IMR-90 (cell line): ENCODE measurements around the gene CHSY3. TPM values are rescaled to one million over a fixed set of nuclear protein-coding genes. Genes with fewer than 3 reads are reported as not detected.

Source experiments
- ATAC-seq: fragments of 200-7000 bp; cut with Tn5 transposase; 2 replicates; pipeline ENCODE4 v1.9.1; 2020; ENCODE audit warnings: low read depth, mild to moderate bottlenecking, moderate library complexity
- BruUV-seq: library from RNA; stranded (reverse); fragments of 400-500 nt; replicated peaks from 2 replicates; lab custom pipeline; 2021; lab: Mats Ljungman, UMichigan
- CTCF ChIA-PET: fragments of 300-600 bp; formaldehyde crosslinking; extraction: SDS; loops from one replicate; lab custom pipeline; 2021; ENCODE audit warnings: antibody characterized with exemption; lab: Yijun Ruan, JAX
- POLR2A ChIA-PET: fragments of 300-600 bp; sonication (Branson Sonifier 250); formaldehyde crosslinking; loops from one replicate; lab custom pipeline; 2022; ENCODE audit warnings: antibody characterized with exemption; ENCODE audit not compliant: unreplicated experiment; lab: Charles Lee
- DNase-seq: peaks from one replicate; pipeline ENCODE4 v3.0.0; 2013
- H2AFZ ChIP-seq: replicated peaks from 2 replicates; pipeline ENCODE3; 2013; ENCODE audit warnings: low read length, mild to moderate bottlenecking; ENCODE audit not compliant: poor library complexity
- H2AK5ac ChIP-seq: 2 replicates; pipeline ENCODE4 v1.6.1; 2013; ENCODE audit warnings: low read depth, low read length, inconsistent platforms
- H2AK9ac ChIP-seq: replicated peaks from 2 replicates; pipeline ENCODE3; 2013; ENCODE audit warnings: mild to moderate bottlenecking, low read depth, low read length, moderate library complexity; ENCODE audit not compliant: poor library complexity
- H2BK120ac ChIP-seq: 2 replicates; pipeline ENCODE4 v1.6.1; 2013; ENCODE audit warnings: low read depth, low read length, inconsistent platforms
- H2BK15ac ChIP-seq: 3 replicates; pipeline ENCODE4 v1.6.1; 2013; ENCODE audit warnings: low read depth, low read length, inconsistent platforms
- H2BK20ac ChIP-seq: 2 replicates; pipeline ENCODE4 v1.6.1; 2013; ENCODE audit warnings: low read depth, mild to moderate bottlenecking, inconsistent platforms, low read length, moderate library complexity
- H2BK5ac ChIP-seq: 2 replicates; pipeline ENCODE4 v1.6.1; 2013; ENCODE audit warnings: mild to moderate bottlenecking, low read depth, low read length, inconsistent platforms; ENCODE audit not compliant: poor library complexity, severe bottlenecking
- H3K14ac ChIP-seq: replicated peaks from 2 replicates; pipeline ENCODE4 v1.6.1; 2013; ENCODE audit warnings: low read depth, low read length, inconsistent platforms
- H3K18ac ChIP-seq: 2 replicates; pipeline ENCODE4 v1.6.1; 2013; ENCODE audit warnings: low read depth, low read length, control low read depth
- H3K23ac ChIP-seq: 2 replicates; pipeline ENCODE4 v1.6.1; 2013; ENCODE audit warnings: low read depth, low read length, inconsistent platforms
- H3K27ac ChIP-seq: 2 replicates; pipeline ENCODE4 v1.5.1; 2013; ENCODE audit warnings: mild to moderate bottlenecking, control low read depth, low read length; ENCODE audit not compliant: insufficient read depth
- H3K27me3 ChIP-seq: 2 replicates; pipeline ENCODE4 v1.6.1; 2013; ENCODE audit warnings: low read length; ENCODE audit not compliant: control insufficient read depth, insufficient read depth
- H3K36me3 ChIP-seq: 2 replicates; pipeline ENCODE4 v1.6.1; 2013; ENCODE audit warnings: low read length, mixed read lengths; ENCODE audit not compliant: control insufficient read depth, insufficient read depth
- H3K4ac ChIP-seq: 2 replicates; pipeline ENCODE4 v1.6.1; 2013; ENCODE audit warnings: low read depth, low read length, inconsistent platforms
- H3K4me1 ChIP-seq: 2 replicates; pipeline ENCODE4 v1.6.1; 2013; ENCODE audit warnings: low read length, mixed read lengths; ENCODE audit not compliant: control insufficient read depth, insufficient read depth
- H3K4me2 ChIP-seq: 2 replicates; pipeline ENCODE4 v1.6.1; 2013; ENCODE audit warnings: low read depth, mild to moderate bottlenecking, control low read depth, low read length, moderate library complexity
- H3K4me3 ChIP-seq: 2 replicates; pipeline ENCODE4 v1.5.1; 2013; ENCODE audit warnings: low read depth, mild to moderate bottlenecking, control low read depth, low read length, moderate library complexity; ENCODE audit not compliant: insufficient read depth
- H3K56ac ChIP-seq: 2 replicates; pipeline ENCODE4 v1.6.1; 2013; ENCODE audit warnings: low read length, inconsistent platforms; ENCODE audit not compliant: insufficient read depth; ENCODE audit errors: extremely low read depth
- H3K79me1 ChIP-seq, 2 experiments: 2 replicates each; pipeline ENCODE4 v1.6.1; 2013; ENCODE audit warnings: low read length in 2 of 2, inconsistent platforms in 1 of 2, low read depth in 1 of 2
- H3K9ac ChIP-seq: 2 replicates; pipeline ENCODE4 v1.6.1; 2013; ENCODE audit warnings: low read depth, low read length, control low read depth
- H3K9me1 ChIP-seq: 2 replicates; pipeline ENCODE4 v1.6.1; 2013; ENCODE audit warnings: low read length, inconsistent platforms; ENCODE audit not compliant: insufficient read depth
- H3K9me3 ChIP-seq: 2 replicates; pipeline ENCODE4 v1.6.1; 2013; ENCODE audit warnings: low read length; ENCODE audit not compliant: control insufficient read depth, insufficient read depth
- H4K20me1 ChIP-seq: 2 replicates; pipeline ENCODE4 v1.6.1; 2013; ENCODE audit warnings: low read length, inconsistent platforms; ENCODE audit not compliant: insufficient read depth
- H4K5ac ChIP-seq: 2 replicates; pipeline ENCODE4 v1.6.1; 2013; ENCODE audit warnings: mild to moderate bottlenecking, low read depth, low read length, control low read depth
- H4K8ac ChIP-seq, 2 experiments: 2 replicates each; pipeline ENCODE4 v1.6.1; 2013; ENCODE audit warnings: low read depth in 2 of 2, low read length in 2 of 2, control low read depth in 1 of 2, inconsistent platforms in 1 of 2
- H4K91ac ChIP-seq: 2 replicates; pipeline ENCODE4 v1.6.1; 2013; ENCODE audit warnings: low read depth, low read length, inconsistent platforms; ENCODE audit not compliant: insufficient read depth
- BHLHE40 ChIP-seq: fragments of 150-350 bp; IDR thresholded peaks from 2 replicates; pipeline ENCODE4 v1.6.1; 2016; ENCODE audit warnings: mild to moderate bottlenecking, low read depth, low read length
- CEBPB ChIP-seq: IDR thresholded peaks from 2 replicates; pipeline ENCODE4 v1.6.1; 2012; ENCODE audit warnings: low read depth, low read length, improper control_type of control experiment
- CHD1 ChIP-seq: IDR thresholded peaks from 2 replicates; pipeline ENCODE4 v1.6.1; 2012; ENCODE audit warnings: low read depth, low read length, improper control_type of control experiment
- FOS ChIP-seq: fragments of 150-350 bp; IDR thresholded peaks from 2 replicates; pipeline ENCODE4 v1.6.1; 2016; ENCODE audit warnings: low read depth, low read length
- MAFK ChIP-seq: IDR thresholded peaks from 2 replicates; pipeline ENCODE4 v1.6.1; 2012; ENCODE audit warnings: low read depth, low read length, improper control_type of control experiment
- MAZ ChIP-seq: IDR thresholded peaks from 2 replicates; pipeline ENCODE4 v1.6.1; 2012; ENCODE audit warnings: low read depth, mild to moderate bottlenecking, low read length, improper control_type of control experiment, moderate library complexity, borderline replicate concordance
- MXI1 ChIP-seq: IDR thresholded peaks from 2 replicates; pipeline ENCODE4 v1.6.1; 2012; ENCODE audit warnings: low read depth, mild to moderate bottlenecking, low read length, moderate library complexity, borderline replicate concordance
- NFE2L2 ChIP-seq: fragments of 150-350 bp; IDR thresholded peaks from 2 replicates; pipeline ENCODE4 v1.6.1; 2016; ENCODE audit warnings: low read depth, mild to moderate bottlenecking, low read length
- POLR2A ChIP-seq: IDR thresholded peaks from 2 replicates; pipeline ENCODE4 v1.6.1; 2012; ENCODE audit warnings: mild to moderate bottlenecking, low read depth, low read length
- RAD21 ChIP-seq: IDR thresholded peaks from 2 replicates; pipeline ENCODE4 v1.6.1; 2012; ENCODE audit warnings: low read length, improper control_type of control experiment
- RCOR1 ChIP-seq: IDR thresholded peaks from 2 replicates; pipeline ENCODE4 v1.6.1; 2012; ENCODE audit warnings: mild to moderate bottlenecking, low read length, improper control_type of control experiment; ENCODE audit not compliant: insufficient replicate concordance
- RFX5 ChIP-seq: IDR thresholded peaks from 2 replicates; pipeline ENCODE4 v1.8.0; 2012; ENCODE audit warnings: low read depth, mild to moderate bottlenecking, low read length, moderate library complexity
- SMC3 ChIP-seq: fragments of 150-350 bp; IDR thresholded peaks from 2 replicates; pipeline ENCODE4 v1.6.1; 2016; ENCODE audit warnings: low read depth, mild to moderate bottlenecking, antibody characterized with exemption, low read length, moderate library complexity
- WGBS, 2 experiments: methylation state at CpG; one replicate each; pipeline versions ENCODE4 v1.1.5 to v1.1.7; 2013; ENCODE audit warnings: missing lambda C conversion rate in 2 of 2; ENCODE audit not compliant: insufficient read length in 1 of 2; ENCODE audit errors: extremely low coverage in 2 of 2; 5-methylcytosine and 5-hydroxymethylcytosine counted together
- dilution Hi-C: fragments of 300-500 bp; cut with HindIII; formaldehyde crosslinking; loops from one replicate; pipeline ENCODE4 v1.14.3; 2018; ENCODE audit warnings: low sequenced_read_pairs; ENCODE audit not compliant: unreplicated experiment
- in situ Hi-C: fragments of 300-500 bp; cut with MboI; formaldehyde crosslinking; loops from 3 replicates; pipeline ENCODE4 v1.14.3; 2019; ENCODE audit warnings: low sequenced_read_pairs, inconsistent platforms, mixed read lengths
- intact Hi-C: fragments of 100-400 bp; cut with micrococcal nuclease; formaldehyde crosslinking; loops from 2 replicates; pipeline ENCODE4 v1.10.0; 2022
- polyA plus RNA-seq, 3 experiments: library from polyadenylated mRNA; depleted of rRNA; stranded (reverse); fragments of >200 nt; gene quantifications; 2 replicates each; pipeline ENCODE4 v1.2.3, GENCODE V29; 2012; ENCODE audit warnings: low replicate concordance in 1 of 3
- total RNA-seq: library from RNA; depleted of rRNA; stranded (reverse); fragments of >200 nt; gene quantifications from 2 replicates; pipeline ENCODE4 v1.2.3, GENCODE V29; 2012
- TF ChIP-seq, protein P1 (sequence below): conservative IDR thresholded peaks from 2 replicates; pipeline ENCODE4 v1.5.1; 2012; ENCODE audit warnings: mild to moderate bottlenecking, low read depth, low read length, improper control_type of control experiment
- TF ChIP-seq, protein P2 (sequence below): fragments of 150-350 bp; IDR thresholded peaks from 2 replicates; pipeline ENCODE4 v1.6.1; 2017; ENCODE audit warnings: mild to moderate bottlenecking, antibody characterized with exemption, low read length, low read depth
- TF ChIP-seq, protein P3 (sequence below): fragments of 150-350 bp; IDR thresholded peaks from 2 replicates; pipeline ENCODE4 v1.6.1; 2016; ENCODE audit warnings: low read depth, mild to moderate bottlenecking, low read length, moderate library complexity, borderline replicate concordance

CHSY3 gene
- total and polyA plus RNA-seq, 2 of the 4 experiments (the other 2 are of a cell fraction), result 0.62 to 1.3 TPM

DNA sequence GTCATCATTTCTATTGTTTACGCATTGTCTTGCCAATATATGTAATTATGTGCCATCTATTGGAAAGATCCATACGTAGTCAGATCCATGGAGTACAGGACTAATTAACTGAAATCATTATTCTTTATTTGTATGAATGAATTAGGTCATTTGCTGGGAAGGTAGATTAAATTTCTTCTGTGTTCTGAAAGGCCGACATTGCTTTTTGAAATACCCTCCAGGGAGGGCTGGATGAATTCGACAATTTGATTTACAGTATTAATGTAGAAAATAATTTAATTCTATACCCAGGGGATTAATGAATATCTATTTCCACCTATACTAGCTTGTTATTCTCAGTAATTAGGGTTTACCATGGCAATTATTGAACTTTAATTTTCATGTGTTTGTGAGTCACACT, 117.6 kb downstream of the CHSY3 start:
- intact Hi-C loops (no loop called here), in situ Hi-C loops (no loop called here), dilution Hi-C loops (no loop called here)
- Histone ChIP-seq H3K9ac (no peak overlapping the region), H3K4ac (no peak overlapping the region), H3K36me3 (no peaks in the 10 kb centered on the region), H3K18ac (no peak overlapping the region), H4K5ac (no peak overlapping the region), H4K8ac (no peak overlapping the region), H3K27me3 (no peaks in the 10 kb centered on the region), H2AK9ac (no peak overlapping the region), H3K79me1 (no peaks in the 10 kb centered on the region), H3K27ac (no peak overlapping the region), H3K56ac (no peak overlapping the region), H3K9me1 (no peaks in the 10 kb centered on the region), H2BK20ac (no peak overlapping the region), H3K23ac (no peak overlapping the region), H3K4me2 (no peak overlapping the region), H2BK15ac (no peak overlapping the region), H2BK120ac (no peak overlapping the region), H3K4me3 (no peak overlapping the region), H3K4me1 (no peaks in the 10 kb centered on the region), H2BK5ac (no peak overlapping the region), H4K91ac (no peak overlapping the region), H3K14ac (no peak overlapping the region), H4K20me1 (no peaks in the 10 kb centered on the region), H3K9me3 (no peaks in the 10 kb centered on the region), H2AK5ac (no peak overlapping the region), H2AFZ (no peak overlapping the region)
- no CpG with 5 or more reads among the region's 4 CpGs for WGBS, 2 experiments
- ATAC-seq, result no peak
- CTCF ChIA-PET, result no interaction called here
- POLR2A ChIA-PET, result no interaction called here
- TF ChIP-seq SMC3 (no peak), RAD21 (no peak), NFE2L2 (no peak), MAZ (no peak), RFX5 (no peak), CHD1 (no peak), BHLHE40 (no peak), CEBPB (no peak), FOS (no peak), RCOR1 (no peak), POLR2A (no peak), MXI1 (no peak), MAFK (no peak)
- TF ChIP-seq, protein P1, sequence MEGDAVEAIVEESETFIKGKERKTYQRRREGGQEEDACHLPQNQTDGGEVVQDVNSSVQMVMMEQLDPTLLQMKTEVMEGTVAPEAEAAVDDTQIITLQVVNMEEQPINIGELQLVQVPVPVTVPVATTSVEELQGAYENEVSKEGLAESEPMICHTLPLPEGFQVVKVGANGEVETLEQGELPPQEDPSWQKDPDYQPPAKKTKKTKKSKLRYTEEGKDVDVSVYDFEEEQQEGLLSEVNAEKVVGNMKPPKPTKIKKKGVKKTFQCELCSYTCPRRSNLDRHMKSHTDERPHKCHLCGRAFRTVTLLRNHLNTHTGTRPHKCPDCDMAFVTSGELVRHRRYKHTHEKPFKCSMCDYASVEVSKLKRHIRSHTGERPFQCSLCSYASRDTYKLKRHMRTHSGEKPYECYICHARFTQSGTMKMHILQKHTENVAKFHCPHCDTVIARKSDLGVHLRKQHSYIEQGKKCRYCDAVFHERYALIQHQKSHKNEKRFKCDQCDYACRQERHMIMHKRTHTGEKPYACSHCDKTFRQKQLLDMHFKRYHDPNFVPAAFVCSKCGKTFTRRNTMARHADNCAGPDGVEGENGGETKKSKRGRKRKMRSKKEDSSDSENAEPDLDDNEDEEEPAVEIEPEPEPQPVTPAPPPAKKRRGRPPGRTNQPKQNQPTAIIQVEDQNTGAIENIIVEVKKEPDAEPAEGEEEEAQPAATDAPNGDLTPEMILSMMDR, result no peak
- TF ChIP-seq, protein P2, sequence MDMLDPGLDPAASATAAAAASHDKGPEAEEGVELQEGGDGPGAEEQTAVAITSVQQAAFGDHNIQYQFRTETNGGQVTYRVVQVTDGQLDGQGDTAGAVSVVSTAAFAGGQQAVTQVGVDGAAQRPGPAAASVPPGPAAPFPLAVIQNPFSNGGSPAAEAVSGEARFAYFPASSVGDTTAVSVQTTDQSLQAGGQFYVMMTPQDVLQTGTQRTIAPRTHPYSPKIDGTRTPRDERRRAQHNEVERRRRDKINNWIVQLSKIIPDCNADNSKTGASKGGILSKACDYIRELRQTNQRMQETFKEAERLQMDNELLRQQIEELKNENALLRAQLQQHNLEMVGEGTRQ, result no peak
- TF ChIP-seq, protein P3, sequence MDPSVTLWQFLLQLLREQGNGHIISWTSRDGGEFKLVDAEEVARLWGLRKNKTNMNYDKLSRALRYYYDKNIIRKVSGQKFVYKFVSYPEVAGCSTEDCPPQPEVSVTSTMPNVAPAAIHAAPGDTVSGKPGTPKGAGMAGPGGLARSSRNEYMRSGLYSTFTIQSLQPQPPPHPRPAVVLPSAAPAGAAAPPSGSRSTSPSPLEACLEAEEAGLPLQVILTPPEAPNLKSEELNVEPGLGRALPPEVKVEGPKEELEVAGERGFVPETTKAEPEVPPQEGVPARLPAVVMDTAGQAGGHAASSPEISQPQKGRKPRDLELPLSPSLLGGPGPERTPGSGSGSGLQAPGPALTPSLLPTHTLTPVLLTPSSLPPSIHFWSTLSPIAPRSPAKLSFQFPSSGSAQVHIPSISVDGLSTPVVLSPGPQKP, result no peak
- no TSS peak for BruUV-seq
- no peak for DNase-seq
